Measurements from ENCODE around the gene RIN2. TPM values are rescaled to one million over a fixed set of nuclear protein-coding genes. Genes with fewer than 3 reads are reported as not detected.

Gene RIN2
- total and polyA plus RNA-seq, 2 experiments from 2014 or later = 0.08 to 1.4 TPM

- H3K4me1 ChIP-seq (ENCODE audit: insufficient read depth) = no peaks in the 10 kb centered on the region
Measured at GRCh38 chr20:19735446-19735845, 22.6 kb upstream of the RIN2 start.

More at GRCh38 chr20:19735446-19735845, 22.6 kb upstream of the RIN2 start:
- Mint-ChIP-seq H3K27ac (peak overlapping the region; percentile 44; the same call in 1 of the 2 replicates), H3K4me1 (peaks cover 8% of the 10 kb centered on the region; the same call in 2 of the 3 replicates), H3K4me3 (no peak overlapping the region), H3K27me3 (ENCODE audit: insufficient read depth, low read depth, poor library complexity) (peaks cover 2% of the 10 kb centered on the region), H3K9me3 (no peaks in the 10 kb centered on the region), H3K36me3 (ENCODE audit: low read depth) (no peaks in the 10 kb centered on the region)
- H3K27ac ChIP-seq (ENCODE audit: low read depth) = no peak overlapping the region
- no peaks in the 10 kb centered on the region for H4K20me1 ChIP-seq (replicated peaks; ENCODE audit: insufficient read depth)
- H3K27me3 ChIP-seq (ENCODE audit: insufficient read depth) = no peaks in the 10 kb centered on the region
- H3K4me3 ChIP-seq = no peak overlapping the region
- H3K36me3 ChIP-seq (ENCODE audit: insufficient read depth) = no peaks in the 10 kb centered on the region
- no peak for DNase-seq (ENCODE audit: low spot score)
- no peak overlapping the region for H3K4me2 ChIP-seq
- ATAC-seq = peak; percentile 63
- H3K79me2 ChIP-seq (replicated peaks; ENCODE audit: insufficient read depth) = no peaks in the 10 kb centered on the region
- no peak for TF ChIP-seq REST (IDR thresholded peaks at IDR 0.05; ENCODE audit: unreplicated experiment)
- no peak for TF ChIP-seq CTCF (conservative IDR thresholded peaks at IDR 0.05; ENCODE audit: low read depth in 2 of 2)
- no peak for TF ChIP-seq ZNF114 (CRISPR knock-in tag; IDR thresholded peaks at IDR 0.05)
- TF ChIP-seq CREB1 (CRISPR knock-in tag; IDR thresholded peaks at IDR 0.05; ENCODE audit: low read depth) = no peak
- no peak for TF ChIP-seq ZNF331 (CRISPR knock-in tag; IDR thresholded peaks at IDR 0.05; ENCODE audit: low read depth)
- TF ChIP-seq POLR2AphosphoS5 (IDR thresholded peaks at IDR 0.05; ENCODE audit: low read depth) = no peak
- no peak for TF ChIP-seq STAT1 (IDR thresholded peaks at IDR 0.05; ENCODE audit: unreplicated experiment)
- TF ChIP-seq EZH2 (IDR thresholded peaks at IDR 0.05; ENCODE audit: low read depth, unreplicated experiment) = no peak
- TF ChIP-seq JUNB (IDR thresholded peaks at IDR 0.05; ENCODE audit: unreplicated experiment) = no peak
- no peak for TF ChIP-seq ETS1 (IDR thresholded peaks at IDR 0.05)
- no peak for TF ChIP-seq ZNF462 (CRISPR knock-in tag; IDR thresholded peaks at IDR 0.05)
- H2AFZ ChIP-seq = no peak overlapping the region
- H3K9me2 ChIP-seq (ENCODE audit: insufficient read depth) = 0 out of 2 replicates have a peak, but pooled peaks cover 2% of the 10 kb centered on the region
- no peaks in the 10 kb centered on the region for H3F3A ChIP-seq (replicated peaks; ENCODE audit: low read depth)

All from GM23338 (cell line).